GM12878 (cell line): ENCODE data around the gene PGAP3. TPM values are rescaled to one million over a fixed set of nuclear protein-coding genes. Genes with fewer than 3 reads are reported as not detected.

ENCODE experiments used
- ATAC-seq: fragments of 200-7000 bp; cut with Tn5 transposase; 3 replicates; pipeline ENCODE4 v1.9.1; 2020; ENCODE audit warnings: mild to moderate bottlenecking, moderate library complexity
- BruUV-seq: library from RNA; stranded (reverse); fragments of 400-500 nt; replicated peaks from 2 replicates; lab custom pipeline; 2021; lab: Mats Ljungman, UMichigan
- CTCF ChIA-PET: fragments of 300-600 bp; sonication (Branson Sonifier 250); formaldehyde crosslinking; extraction: SDS; loops from one replicate; lab custom pipeline; 2021; ENCODE audit warnings: inconsistent platforms; lab: Yijun Ruan, JAX
- POLR2A ChIA-PET: fragments of 350-600 bp; formaldehyde crosslinking; extraction: SDS; loops from one replicate; lab custom pipeline; 2021; ENCODE audit warnings: inconsistent platforms; lab: Charles Lee
- RAD21 ChIA-PET: fragments of 300-600 bp; sonication (Branson Sonifier 250); formaldehyde crosslinking; loops from one replicate; lab custom pipeline; 2023; ENCODE audit warnings: antibody characterized with exemption; ENCODE audit not compliant: unreplicated experiment; lab: Charles Lee
- SMC1A ChIA-PET: fragments of 300-600 bp; sonication (Branson Sonifier 250); formaldehyde crosslinking; loops from one replicate; lab custom pipeline; 2023; ENCODE audit not compliant: unreplicated experiment, uncharacterized antibody; lab: Charles Lee
- DNase-seq: peaks from one replicate; pipeline ENCODE4 v3.0.0-alpha.2; 2011; ENCODE audit warnings: low read depth, low spot score
- FAIRE-seq: peaks from 3 replicates; lab custom pipeline; 2011; peaks lifted over from hg19 to GRCh38; lab: Jason Lieb, UNC
- H2AFZ ChIP-seq: 2 replicates; pipeline ENCODE4 v1.6.0; 2011; ENCODE audit warnings: low read depth, low read length, control low read depth; ENCODE audit not compliant: control insufficient read depth
- H3K27ac ChIP-seq: 2 replicates; pipeline ENCODE4 v1.5.1; 2011; ENCODE audit warnings: control low read depth; ENCODE audit not compliant: control insufficient read depth, insufficient read depth
- H3K27me3 ChIP-seq, 2 experiments: replicated peaks in 1 of 2; 2 replicates each; pipeline versions ENCODE4 v1.6.0 to v1.6.1; 2011; ENCODE audit warnings: low read length in 1 of 2; ENCODE audit not compliant: control insufficient read depth in 2 of 2, insufficient read depth in 2 of 2
- H3K36me3 ChIP-seq, 2 experiments: 2 replicates each; pipeline ENCODE4 v1.5.1; 2011; ENCODE audit warnings: low read length in 1 of 2; ENCODE audit not compliant: control insufficient read depth in 2 of 2, insufficient read depth in 2 of 2
- H3K4me1 ChIP-seq: 2 replicates; pipeline ENCODE4 v1.6.1; 2011; ENCODE audit warnings: mild to moderate bottlenecking, low read length, moderate library complexity, mixed read lengths; ENCODE audit not compliant: control insufficient read depth, insufficient read depth
- H3K4me2 ChIP-seq: 2 replicates; pipeline ENCODE4 v1.6.0; 2011; ENCODE audit warnings: control low read depth; ENCODE audit not compliant: control insufficient read depth, insufficient read depth
- H3K4me3 ChIP-seq: fragments of 200-600 bp; sonication (generic); 2 replicates; pipeline ENCODE4 v1.5.1; 2016
- H3K79me2 ChIP-seq: 2 replicates; pipeline ENCODE4 v1.6.0; 2011; ENCODE audit warnings: low read length; ENCODE audit not compliant: control insufficient read depth, insufficient read depth
- H3K9ac ChIP-seq: 2 replicates; pipeline ENCODE4 v1.8.0; 2011; ENCODE audit warnings: low read length, control low read depth, mixed read lengths; ENCODE audit not compliant: control insufficient read depth, insufficient read depth
- H3K9me3 ChIP-seq: replicated peaks from 3 replicates; pipeline ENCODE4 v1.5.1; 2011; ENCODE audit warnings: mild to moderate bottlenecking, low read length; ENCODE audit not compliant: control insufficient read depth, insufficient read depth
- H4K20me1 ChIP-seq: 2 replicates; pipeline ENCODE4 v1.6.0; 2011; ENCODE audit not compliant: control insufficient read depth, insufficient read depth
- ATF3 ChIP-seq: IDR thresholded peaks from 2 replicates; pipeline ENCODE4 v1.6.1; 2011; ENCODE audit warnings: low read depth, mild to moderate bottlenecking, low read length, moderate library complexity, borderline replicate concordance; ENCODE audit errors: extremely low read depth
- JUNB ChIP-seq: IDR thresholded peaks from 2 replicates; pipeline ENCODE4 v1.6.1; 2016; ENCODE audit warnings: antibody characterized with exemption, mild to moderate bottlenecking
- NFYB ChIP-seq: IDR thresholded peaks from 2 replicates; pipeline ENCODE4 v1.6.1; 2011; ENCODE audit warnings: low read depth, mild to moderate bottlenecking, low read length, improper control_type of control experiment, moderate library complexity; ENCODE audit not compliant: insufficient read depth
- RUNX3 ChIP-seq: IDR thresholded peaks from 2 replicates; pipeline ENCODE4 v1.6.1; 2012; ENCODE audit warnings: low read length, inconsistent platforms
- WGBS: methylation state at CpG from one replicate; pipeline ENCODE4 v1.1.6; 2016; ENCODE audit warnings: low lambda C conversion rate; ENCODE audit not compliant: insufficient replicate concordance, insufficient coverage; ENCODE audit errors: missing lambda C conversion rate; 5-methylcytosine and 5-hydroxymethylcytosine counted together
- in situ Hi-C: fragments of 300-500 bp; cut with MboI; formaldehyde crosslinking; loops from 9 replicates; pipeline ENCODE4 v1.14.3; 2018; ENCODE audit warnings: mixed read lengths
- intact Hi-C: fragments of 100-400 bp; cut with micrococcal nuclease; formaldehyde crosslinking; loops from one replicate; pipeline ENCODE4 v1.14.2; 2022; ENCODE audit not compliant: unreplicated experiment
- polyA plus RNA-seq, 11 experiments: library from polyadenylated mRNA; depleted of rRNA in 4 of 11; unstranded in 6 of 11; stranded (reverse) in 5 of 11; fragments of >200 nt; fragmentation: Nextera tagmentation in 4 of 11; fragmentation: Illumina TruSeq in 1 of 11; extraction: Ambion mirVana in 4 of 11; extraction: Trizol in 1 of 11; gene quantifications; 1 replicate in 1 of 11; 2 replicates in 10 of 11; pipeline versions ENCODE4 v1.2.1 to v1.2.3, GENCODE V29; 2011 to 2016; ENCODE audit warnings: inconsistent platforms in 2 of 11, missing spikeins in 2 of 11, low read depth in 1 of 11
- total RNA-seq, 4 experiments: library from RNA; depleted of rRNA in 3 of 4; stranded (reverse); fragments of >200 nt in 3 of 4; fragmentation: Illumina TruSeq in 1 of 4; extraction: Trizol in 1 of 4; gene quantifications; 2 replicates each; pipeline versions ENCODE4 v1.2.1 to v1.2.3, GENCODE V29; 2013 to 2021
- TF ChIP-seq, protein P1 (sequence below): fragments of 450-650 bp; IDR thresholded peaks from 2 replicates; pipeline ENCODE4 v1.6.1; 2018; ENCODE audit warnings: borderline replicate concordance, mild to moderate bottlenecking; ENCODE audit not compliant: partially characterized antibody

Gene PGAP3
- total and polyA plus RNA-seq, 10 of the 15 experiments (the other 5 are each of a cell fraction or from before 2014, with no cell fraction given) = 0.21 to 10.0 (median 5.3) TPM

- no peaks in the 10 kb centered on the region for H3K79me2 ChIP-seq
- H3K9ac ChIP-seq = no peak overlapping the region
- H4K20me1 ChIP-seq = no peaks in the 10 kb centered on the region
- no TSS peak for BruUV-seq
- H3K4me1 ChIP-seq = no peaks in the 10 kb centered on the region
- 51% methylated on average over 4 of the region's 4 CpGs for WGBS
- ChIA-PET POLR2A (no interaction called here), CTCF (interaction anchor here (1.1 to 2.4 kb wide), 2 partner anchors 11 to 16 kb away, joined by 3 to 9 read pairs; partner anchors contain the start of gene MIEN1), SMC1A (no interaction called here), RAD21 (interaction anchor here (0.7 kb wide), 1 partner anchor 21 kb away, joined by 4 read pairs; no protein-coding TSS in a partner anchor)
- peaks cover 0 to 1% of the 10 kb centered on the region in 2 experiments; a peak in 1 of 4 replicates for H3K27me3 ChIP-seq
- no peak overlapping the region for H2AFZ ChIP-seq
- FAIRE-seq (no peak), ATAC-seq (no peak), DNase-seq (no peak)
- H3K4me2 ChIP-seq = no peak overlapping the region
- H3K36me3 ChIP-seq = no peaks in the 10 kb centered on the region
- H3K9me3 ChIP-seq = no peaks in the 10 kb centered on the region
- no peak overlapping the region for H3K4me3 ChIP-seq
- intact Hi-C loops (no loop called here), in situ Hi-C loops (no loop called here)
- H3K27ac ChIP-seq = no peak overlapping the region
- TF ChIP-seq, protein P1, sequence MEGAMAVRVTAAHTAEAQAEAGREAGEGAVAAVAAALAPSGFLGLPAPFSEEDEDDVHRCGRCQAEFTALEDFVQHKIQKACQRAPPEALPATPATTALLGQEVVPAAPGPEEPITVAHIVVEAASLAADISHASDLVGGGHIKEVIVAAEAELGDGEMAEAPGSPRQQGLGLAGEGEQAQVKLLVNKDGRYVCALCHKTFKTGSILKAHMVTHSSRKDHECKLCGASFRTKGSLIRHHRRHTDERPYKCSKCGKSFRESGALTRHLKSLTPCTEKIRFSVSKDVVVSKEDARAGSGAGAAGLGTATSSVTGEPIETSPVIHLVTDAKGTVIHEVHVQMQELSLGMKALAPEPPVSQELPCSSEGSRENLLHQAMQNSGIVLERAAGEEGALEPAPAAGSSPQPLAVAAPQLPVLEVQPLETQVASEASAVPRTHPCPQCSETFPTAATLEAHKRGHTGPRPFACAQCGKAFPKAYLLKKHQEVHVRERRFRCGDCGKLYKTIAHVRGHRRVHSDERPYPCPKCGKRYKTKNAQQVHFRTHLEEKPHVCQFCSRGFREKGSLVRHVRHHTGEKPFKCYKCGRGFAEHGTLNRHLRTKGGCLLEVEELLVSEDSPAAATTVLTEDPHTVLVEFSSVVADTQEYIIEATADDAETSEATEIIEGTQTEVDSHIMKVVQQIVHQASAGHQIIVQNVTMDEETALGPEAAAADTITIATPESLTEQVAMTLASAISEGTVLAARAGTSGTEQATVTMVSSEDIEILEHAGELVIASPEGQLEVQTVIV = no peak
- no peak for TF ChIP-seq ATF3
- no peak for TF ChIP-seq JUNB
- no peak for TF ChIP-seq RUNX3
- TF ChIP-seq NFYB = no peak
Observed at GRCh38 chr17:39714234-39714633, 26.4 kb upstream of the PGAP3 start.
